Liver (tissue), 9 donors: ENCODE measurements around the gene HBA1. TPM values are rescaled to one million over a fixed set of nuclear protein-coding genes. Genes with fewer than 3 reads are reported as not detected.
"Not testable (repeated sequence)": the region's sequence is repeated elsewhere in the genome, so short reads cannot be mapped to it uniquely, and the experiment has no call there.

ENCODE experiments used
- DNase-seq: peaks from one replicate; pipeline ENCODE4 v3.0.0-alpha.2; 2017; ENCODE audit warnings: low spot score
- H3K27ac ChIP-seq, 2 donors: one replicate each; pipeline ENCODE4 v1.7.0; 2013; ENCODE audit warnings: inconsistent platforms in 2 of 2, low read length in 2 of 2, control low read depth in 1 of 2, low read depth in 1 of 2, mild to moderate bottlenecking in 1 of 2
- H3K27me3 ChIP-seq, 4 donors: one replicate each; pipeline versions ENCODE4 v1.6.1 to v1.7.0; 2013; ENCODE audit warnings: low read length in 3 of 4, inconsistent platforms in 1 of 4, mild to moderate bottlenecking in 1 of 4, moderate library complexity in 1 of 4; ENCODE audit not compliant: control insufficient read depth in 4 of 4, insufficient read depth in 4 of 4
- H3K36me3 ChIP-seq, 4 donors: one replicate each; pipeline versions ENCODE4 v1.6.1 to v1.7.0; 2013; ENCODE audit warnings: low read length in 3 of 4, mild to moderate bottlenecking in 3 of 4, low read depth in 1 of 4, moderate library complexity in 1 of 4; ENCODE audit not compliant: control insufficient read depth in 4 of 4, insufficient read depth in 3 of 4
- H3K4me1 ChIP-seq, 4 donors: one replicate each; pipeline versions ENCODE4 v1.6.1 to v1.7.0; 2013; ENCODE audit warnings: low read length in 3 of 4, mild to moderate bottlenecking in 3 of 4, moderate library complexity in 1 of 4; ENCODE audit not compliant: control insufficient read depth in 4 of 4, insufficient read depth in 4 of 4
- H3K4me3 ChIP-seq, 3 donors: one replicate each; pipeline versions ENCODE4 v1.6.1 to v1.7.0; 2013; ENCODE audit warnings: low read length in 3 of 3, control low read depth in 1 of 3, low read depth in 1 of 3, mild to moderate bottlenecking in 1 of 3
- H3K9ac ChIP-seq, 2 donors: one replicate each; pipeline ENCODE4 v1.7.0; 2013; ENCODE audit warnings: low read length in 2 of 2, mild to moderate bottlenecking in 2 of 2, moderate library complexity in 2 of 2, control low read depth in 1 of 2, low read depth in 1 of 2
- H3K9me3 ChIP-seq, 4 donors: one replicate each; pipeline versions ENCODE4 v1.6.1 to v1.7.0; 2013; ENCODE audit warnings: low read length in 3 of 4; ENCODE audit not compliant: control insufficient read depth in 4 of 4
- EGR1 ChIP-seq, 2 donors: IDR thresholded peaks; 2 replicates each; pipeline ENCODE4 v1.6.1; 2016 to 2018; ENCODE audit warnings: antibody characterized with exemption in 2 of 2, low read depth in 2 of 2
- FOXA1 ChIP-seq: IDR thresholded peaks from 2 replicates; pipeline ENCODE4 v1.6.1; 2016; ENCODE audit warnings: antibody characterized with exemption
- FOXA2 ChIP-seq: IDR thresholded peaks from 2 replicates; pipeline ENCODE4 v1.6.1; 2016; ENCODE audit warnings: antibody characterized with exemption
- GABPA ChIP-seq, 2 donors: IDR thresholded peaks in 1 of 2; conservative IDR thresholded peaks in 1 of 2; 2 replicates each; pipeline ENCODE4 v1.6.1; 2016; ENCODE audit warnings: antibody characterized with exemption in 2 of 2, mild to moderate bottlenecking in 1 of 2, moderate library complexity in 1 of 2
- HNF4A ChIP-seq, 2 donors: conservative IDR thresholded peaks; 2 replicates each; pipeline ENCODE4 v1.6.1; 2016; ENCODE audit warnings: antibody characterized with exemption in 2 of 2, mild to moderate bottlenecking in 2 of 2
- HNF4G ChIP-seq: IDR thresholded peaks from 2 replicates; pipeline ENCODE4 v1.6.1; 2016; ENCODE audit warnings: antibody characterized with exemption
- JUND ChIP-seq, 2 donors: IDR thresholded peaks; 2 replicates each; pipeline ENCODE4 v1.6.1; 2016; ENCODE audit warnings: antibody characterized with exemption in 2 of 2
- MAX ChIP-seq: IDR thresholded peaks from 2 replicates; pipeline ENCODE4 v1.6.1; 2016; ENCODE audit warnings: antibody characterized with exemption
- NR2F2 ChIP-seq: IDR thresholded peaks from 2 replicates; pipeline ENCODE4 v1.6.1; 2016; ENCODE audit warnings: antibody characterized with exemption
- RAD21 ChIP-seq, 2 donors: IDR thresholded peaks; 2 replicates each; pipeline ENCODE4 v1.6.1; 2016; ENCODE audit warnings: antibody characterized with exemption in 2 of 2, mild to moderate bottlenecking in 2 of 2
- RXRA ChIP-seq, 2 donors: IDR thresholded peaks; 2 replicates each; pipeline ENCODE4 v1.6.1; 2017 to 2018; ENCODE audit warnings: antibody characterized with exemption in 2 of 2, mild to moderate bottlenecking in 1 of 2
- SP1 ChIP-seq: IDR thresholded peaks from 2 replicates; pipeline ENCODE4 v1.6.1; 2018; ENCODE audit warnings: antibody characterized with exemption, mild to moderate bottlenecking
- TAF1 ChIP-seq: conservative IDR thresholded peaks from 2 replicates; pipeline ENCODE4 v1.6.1; 2016; ENCODE audit warnings: antibody characterized with exemption, mild to moderate bottlenecking
- YY1 ChIP-seq: IDR thresholded peaks from 2 replicates; pipeline ENCODE4 v1.6.1; 2016; ENCODE audit warnings: antibody characterized with exemption, mild to moderate bottlenecking
- ZBTB33 ChIP-seq: IDR thresholded peaks from 2 replicates; pipeline ENCODE4 v1.6.1; 2016; ENCODE audit warnings: antibody characterized with exemption
- WGBS: extraction: QIAGEN DNeasy Blood & Tissue Kit; methylation state at CpG from one replicate; pipeline ENCODE4 v1.1.7; 2013; 5-methylcytosine and 5-hydroxymethylcytosine counted together
- polyA plus RNA-seq, 2 donors: library from polyadenylated mRNA; stranded (reverse) in 1 of 2; unstranded in 1 of 2; fragments of 200-250 nt in 1 of 2; fragments of >200 nt in 1 of 2; fragmentation: Nextera tagmentation in 1 of 2; extraction: Ambion mirVana in 1 of 2; gene quantifications; one replicate each; pipeline versions ENCODE4 v1.2.1 to v1.2.3, GENCODE V29; 2013 to 2015
- total RNA-seq, 2 donors: library from RNA; depleted of rRNA; stranded (reverse); fragments of >200 nt; gene quantifications; one replicate each; pipeline ENCODE4 v1.2.3, GENCODE V29; 2014
- TF ChIP-seq, protein P1 (sequence below): fragments of 150-350 bp; IDR thresholded peaks from 2 replicates; pipeline ENCODE4 v1.5.1; 2017; ENCODE audit warnings: improper control_type of control experiment, low read depth, low read length; ENCODE audit not compliant: missing input control
- TF ChIP-seq, protein P2 (sequence below): IDR thresholded peaks from 2 replicates; pipeline ENCODE4 v1.6.1; 2016; ENCODE audit warnings: antibody characterized with exemption, mild to moderate bottlenecking
- donor health status: healthy.
- donor health status: healthy.
- donor health status: healthy.
- donor health status: healthy.
- donor health status: healthy.

The HBA1 gene
- total and polyA plus RNA-seq, 4 donors: 3.5 to 19,034 (median 30.1) TPM

DNA sequence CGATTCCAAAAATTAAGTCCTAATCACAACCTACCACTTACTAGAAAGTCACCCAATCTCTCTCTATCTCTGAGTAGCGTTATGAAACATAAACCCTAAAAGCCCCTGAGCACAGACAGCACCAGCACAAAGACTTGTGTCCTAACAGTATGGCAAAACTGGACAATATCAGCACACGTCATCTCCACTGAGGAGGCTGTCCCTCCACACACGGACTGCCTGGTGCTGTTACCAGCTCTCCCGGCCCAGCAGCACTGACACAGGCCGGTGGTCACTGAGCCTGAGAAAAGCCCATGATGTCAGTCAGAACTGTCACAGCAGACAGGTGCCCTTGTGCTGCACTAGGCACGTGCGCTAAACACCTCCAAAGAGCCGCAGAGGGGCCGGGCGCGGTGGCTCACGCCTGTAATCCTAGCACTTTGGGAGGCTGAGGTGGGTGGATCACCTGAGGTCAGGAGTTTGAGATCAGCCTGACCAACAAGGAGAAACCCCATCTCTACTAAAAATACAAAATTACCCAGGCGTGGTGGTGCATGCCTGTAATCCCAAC is 35.2 kb downstream of the HBA1 start:
- H3K27ac ChIP-seq, H3K4me3 ChIP-seq, H3K9me3 ChIP-seq, H3K9ac ChIP-seq, H3K27me3 ChIP-seq, H3K4me1 ChIP-seq, DNase-seq: not testable (repeated sequence)
- WGBS: 95% methylated on average over 14 of the region's 14 CpGs
- H3K36me3 ChIP-seq: peaks cover 9 to 69% (median 36%) of the 10 kb centered on the region in 4 donors

- TF ChIP-seq GABPA (IDR thresholded peaks at IDR 0.05 in 1 of 2, conservative IDR thresholded peaks at IDR 0.05 in 1 of 2) (no peak), FOXA2 (no peak), ZBTB33 (no peak), NR2F2 (no peak), YY1 (no peak), EGR1 (IDR thresholded peaks at IDR 0.05; ENCODE audit: low read depth in 2 of 2) (no peak), SP1 (no peak), RXRA (IDR thresholded peaks at IDR 0.05) (no peak), RAD21 (IDR thresholded peaks at IDR 0.05) (no peak), TAF1 (no peak), HNF4G (no peak), HNF4A (conservative IDR thresholded peaks at IDR 0.05) (no peak)
- TF ChIP-seq, protein P1, sequence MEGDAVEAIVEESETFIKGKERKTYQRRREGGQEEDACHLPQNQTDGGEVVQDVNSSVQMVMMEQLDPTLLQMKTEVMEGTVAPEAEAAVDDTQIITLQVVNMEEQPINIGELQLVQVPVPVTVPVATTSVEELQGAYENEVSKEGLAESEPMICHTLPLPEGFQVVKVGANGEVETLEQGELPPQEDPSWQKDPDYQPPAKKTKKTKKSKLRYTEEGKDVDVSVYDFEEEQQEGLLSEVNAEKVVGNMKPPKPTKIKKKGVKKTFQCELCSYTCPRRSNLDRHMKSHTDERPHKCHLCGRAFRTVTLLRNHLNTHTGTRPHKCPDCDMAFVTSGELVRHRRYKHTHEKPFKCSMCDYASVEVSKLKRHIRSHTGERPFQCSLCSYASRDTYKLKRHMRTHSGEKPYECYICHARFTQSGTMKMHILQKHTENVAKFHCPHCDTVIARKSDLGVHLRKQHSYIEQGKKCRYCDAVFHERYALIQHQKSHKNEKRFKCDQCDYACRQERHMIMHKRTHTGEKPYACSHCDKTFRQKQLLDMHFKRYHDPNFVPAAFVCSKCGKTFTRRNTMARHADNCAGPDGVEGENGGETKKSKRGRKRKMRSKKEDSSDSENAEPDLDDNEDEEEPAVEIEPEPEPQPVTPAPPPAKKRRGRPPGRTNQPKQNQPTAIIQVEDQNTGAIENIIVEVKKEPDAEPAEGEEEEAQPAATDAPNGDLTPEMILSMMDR: no peak
- no peak for DNase-seq
- Histone ChIP-seq H3K4me3 (no peak overlapping the region), H3K36me3 (peaks cover 7 to 65% (median 29%) of the 10 kb centered on the region in 4 donors), H3K9me3 (no peaks in the 10 kb centered on the region), H3K9ac (no peak overlapping the region), H3K27me3 (no peaks in the 10 kb centered on the region), H3K27ac (no peak overlapping the region), H3K4me1 (no peaks in the 10 kb centered on the region)
- WGBS: 98% methylated on average over 3 of the region's 3 CpGs
These were observed 36.5 kb downstream of the HBA1 start for GRCh38 chr16:212999-213398.

- Histone ChIP-seq H3K27me3 (no peaks in the 10 kb centered on the region), H3K27ac (no peak overlapping the region), H3K36me3 (peaks cover 13 to 55% (median 29%) of the 10 kb centered on the region in 4 donors), H3K4me3 (no peak overlapping the region), H3K9ac (no peak overlapping the region), H3K9me3 (no peaks in the 10 kb centered on the region), H3K4me1 (no peaks in the 10 kb centered on the region)
- no peak for DNase-seq
- WGBS: 83% methylated on average over 4 of the region's 4 CpGs
- TF ChIP-seq, protein P2, sequence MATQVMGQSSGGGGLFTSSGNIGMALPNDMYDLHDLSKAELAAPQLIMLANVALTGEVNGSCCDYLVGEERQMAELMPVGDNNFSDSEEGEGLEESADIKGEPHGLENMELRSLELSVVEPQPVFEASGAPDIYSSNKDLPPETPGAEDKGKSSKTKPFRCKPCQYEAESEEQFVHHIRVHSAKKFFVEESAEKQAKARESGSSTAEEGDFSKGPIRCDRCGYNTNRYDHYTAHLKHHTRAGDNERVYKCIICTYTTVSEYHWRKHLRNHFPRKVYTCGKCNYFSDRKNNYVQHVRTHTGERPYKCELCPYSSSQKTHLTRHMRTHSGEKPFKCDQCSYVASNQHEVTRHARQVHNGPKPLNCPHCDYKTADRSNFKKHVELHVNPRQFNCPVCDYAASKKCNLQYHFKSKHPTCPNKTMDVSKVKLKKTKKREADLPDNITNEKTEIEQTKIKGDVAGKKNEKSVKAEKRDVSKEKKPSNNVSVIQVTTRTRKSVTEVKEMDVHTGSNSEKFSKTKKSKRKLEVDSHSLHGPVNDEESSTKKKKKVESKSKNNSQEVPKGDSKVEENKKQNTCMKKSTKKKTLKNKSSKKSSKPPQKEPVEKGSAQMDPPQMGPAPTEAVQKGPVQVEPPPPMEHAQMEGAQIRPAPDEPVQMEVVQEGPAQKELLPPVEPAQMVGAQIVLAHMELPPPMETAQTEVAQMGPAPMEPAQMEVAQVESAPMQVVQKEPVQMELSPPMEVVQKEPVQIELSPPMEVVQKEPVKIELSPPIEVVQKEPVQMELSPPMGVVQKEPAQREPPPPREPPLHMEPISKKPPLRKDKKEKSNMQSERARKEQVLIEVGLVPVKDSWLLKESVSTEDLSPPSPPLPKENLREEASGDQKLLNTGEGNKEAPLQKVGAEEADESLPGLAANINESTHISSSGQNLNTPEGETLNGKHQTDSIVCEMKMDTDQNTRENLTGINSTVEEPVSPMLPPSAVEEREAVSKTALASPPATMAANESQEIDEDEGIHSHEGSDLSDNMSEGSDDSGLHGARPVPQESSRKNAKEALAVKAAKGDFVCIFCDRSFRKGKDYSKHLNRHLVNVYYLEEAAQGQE: no peak
- TF ChIP-seq FOXA1 (no peak), MAX (no peak), ZBTB33 (no peak), FOXA2 (no peak), GABPA (IDR thresholded peaks at IDR 0.05 in 1 of 2, conservative IDR thresholded peaks at IDR 0.05 in 1 of 2) (no peak), YY1 (no peak), EGR1 (IDR thresholded peaks at IDR 0.05; ENCODE audit: low read depth in 2 of 2) (no peak), RAD21 (IDR thresholded peaks at IDR 0.05) (no peak), JUND (IDR thresholded peaks at IDR 0.05) (no peak)
These were observed 43.5 kb downstream of the HBA1 start for GRCh38 chr16:220021-220420.
